ENCODE measurements around the gene AGAP2. TPM values are rescaled to one million over a fixed set of nuclear protein-coding genes. Genes with fewer than 3 reads are reported as not detected.

AGAP2 gene
- total and polyA plus RNA-seq, 2 of the 13 experiments (the other 11 are each of a cell fraction or from before 2014, with no cell fraction given): 0.38 to 0.45 TPM

GRCh38 chr12:57782608-57783465 is 44.3 kb upstream of the AGAP2 start, which contains the start of gene TSFM (continued):
- TF ChIP-seq USF2 (IDR thresholded peaks at IDR 0.05; ENCODE audit: low read depth, low read length) (no peak), USF2 (CRISPR knock-in tag; IDR thresholded peaks at IDR 0.05; ENCODE audit: borderline replicate concordance) (no peak), HIVEP1 (CRISPR knock-in tag; IDR thresholded peaks at IDR 0.05) (peak; percentile 86), ZSCAN31 (CRISPR knock-in tag; IDR thresholded peaks at IDR 0.05; ENCODE audit: low read depth) (peak; percentile 92), FOSL1 (CRISPR knock-in tag; IDR thresholded peaks at IDR 0.05; ENCODE audit: borderline replicate concordance) (no peak), THYN1 (CRISPR knock-in tag; IDR thresholded peaks at IDR 0.05; ENCODE audit: borderline replicate concordance, low read depth) (no peak), ZNF30 (CRISPR knock-in tag; IDR thresholded peaks at IDR 0.05) (0 out of 2 replicates have a peak, but pooled peaks have one; percentile 63), JUNB (CRISPR knock-in tag; IDR thresholded peaks at IDR 0.05; ENCODE audit: borderline replicate concordance) (no peak), IKZF5 (CRISPR knock-in tag; IDR thresholded peaks at IDR 0.05) (peak; percentile 93), ZNF10 (CRISPR knock-in tag; IDR thresholded peaks at IDR 0.05; ENCODE audit: borderline replicate concordance, low read depth) (no peak), MIER2 (CRISPR knock-in tag; IDR thresholded peaks at IDR 0.05) (peak; percentile 43; the same call in 1 of the 2 replicates), KMT2A (CRISPR knock-in tag; IDR thresholded peaks at IDR 0.05) (peak; percentile 94), ZNF549 (CRISPR knock-in tag; IDR thresholded peaks at IDR 0.05) (no peak), ZNF350 (CRISPR knock-in tag; IDR thresholded peaks at IDR 0.05; ENCODE audit: borderline replicate concordance, low read depth) (peak; percentile 87), ZNF670 (CRISPR knock-in tag; IDR thresholded peaks at IDR 0.05; ENCODE audit: borderline replicate concordance) (peak; percentile 59; the same call in 1 of the 2 replicates)
- TF ChIP-seq, protein P1, sequence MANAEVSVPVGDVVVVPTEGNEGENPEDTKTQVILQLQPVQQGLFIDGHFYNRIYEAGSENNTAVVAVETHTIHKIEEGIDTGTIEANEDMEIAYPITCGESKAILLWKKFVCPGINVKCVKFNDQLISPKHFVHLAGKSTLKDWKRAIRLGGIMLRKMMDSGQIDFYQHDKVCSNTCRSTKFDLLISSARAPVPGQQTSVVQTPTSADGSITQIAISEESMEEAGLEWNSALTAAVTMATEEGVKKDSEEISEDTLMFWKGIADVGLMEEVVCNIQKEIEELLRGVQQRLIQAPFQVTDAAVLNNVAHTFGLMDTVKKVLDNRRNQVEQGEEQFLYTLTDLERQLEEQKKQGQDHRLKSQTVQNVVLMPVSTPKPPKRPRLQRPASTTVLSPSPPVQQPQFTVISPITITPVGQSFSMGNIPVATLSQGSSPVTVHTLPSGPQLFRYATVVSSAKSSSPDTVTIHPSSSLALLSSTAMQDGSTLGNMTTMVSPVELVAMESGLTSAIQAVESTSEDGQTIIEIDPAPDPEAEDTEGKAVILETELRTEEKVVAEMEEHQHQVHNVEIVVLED (CRISPR knock-in tag; IDR thresholded peaks at IDR 0.05; ENCODE audit: borderline replicate concordance): peak; percentile 76; the same call in 1 of the 2 replicates
- TF ChIP-seq, protein P2, sequence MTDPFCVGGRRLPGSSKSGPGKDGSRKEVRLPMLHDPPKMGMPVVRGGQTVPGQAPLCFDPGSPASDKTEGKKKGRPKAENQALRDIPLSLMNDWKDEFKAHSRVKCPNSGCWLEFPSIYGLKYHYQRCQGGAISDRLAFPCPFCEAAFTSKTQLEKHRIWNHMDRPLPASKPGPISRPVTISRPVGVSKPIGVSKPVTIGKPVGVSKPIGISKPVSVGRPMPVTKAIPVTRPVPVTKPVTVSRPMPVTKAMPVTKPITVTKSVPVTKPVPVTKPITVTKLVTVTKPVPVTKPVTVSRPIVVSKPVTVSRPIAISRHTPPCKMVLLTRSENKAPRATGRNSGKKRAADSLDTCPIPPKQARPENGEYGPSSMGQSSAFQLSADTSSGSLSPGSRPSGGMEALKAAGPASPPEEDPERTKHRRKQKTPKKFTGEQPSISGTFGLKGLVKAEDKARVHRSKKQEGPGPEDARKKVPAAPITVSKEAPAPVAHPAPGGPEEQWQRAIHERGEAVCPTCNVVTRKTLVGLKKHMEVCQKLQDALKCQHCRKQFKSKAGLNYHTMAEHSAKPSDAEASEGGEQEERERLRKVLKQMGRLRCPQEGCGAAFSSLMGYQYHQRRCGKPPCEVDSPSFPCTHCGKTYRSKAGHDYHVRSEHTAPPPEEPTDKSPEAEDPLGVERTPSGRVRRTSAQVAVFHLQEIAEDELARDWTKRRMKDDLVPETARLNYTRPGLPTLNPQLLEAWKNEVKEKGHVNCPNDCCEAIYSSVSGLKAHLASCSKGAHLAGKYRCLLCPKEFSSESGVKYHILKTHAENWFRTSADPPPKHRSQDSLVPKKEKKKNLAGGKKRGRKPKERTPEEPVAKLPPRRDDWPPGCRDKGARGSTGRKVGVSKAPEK (CRISPR knock-in tag; IDR thresholded peaks at IDR 0.05; ENCODE audit: borderline replicate concordance): no peak
- TF ChIP-seq, protein P3, sequence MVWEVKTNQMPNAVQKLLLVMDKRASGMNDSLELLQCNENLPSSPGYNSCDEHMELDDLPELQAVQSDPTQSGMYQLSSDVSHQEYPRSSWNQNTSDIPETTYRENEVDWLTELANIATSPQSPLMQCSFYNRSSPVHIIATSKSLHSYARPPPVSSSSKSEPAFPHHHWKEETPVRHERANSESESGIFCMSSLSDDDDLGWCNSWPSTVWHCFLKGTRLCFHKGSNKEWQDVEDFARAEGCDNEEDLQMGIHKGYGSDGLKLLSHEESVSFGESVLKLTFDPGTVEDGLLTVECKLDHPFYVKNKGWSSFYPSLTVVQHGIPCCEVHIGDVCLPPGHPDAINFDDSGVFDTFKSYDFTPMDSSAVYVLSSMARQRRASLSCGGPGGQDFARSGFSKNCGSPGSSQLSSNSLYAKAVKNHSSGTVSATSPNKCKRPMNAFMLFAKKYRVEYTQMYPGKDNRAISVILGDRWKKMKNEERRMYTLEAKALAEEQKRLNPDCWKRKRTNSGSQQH (CRISPR knock-in tag; IDR thresholded peaks at IDR 0.05; ENCODE audit: low read depth): peak; percentile 59; the same call in 1 of the 2 replicates
